Neuronal stem cell (in vitro differentiated cells): ENCODE results near the gene RAP1GAP2.
A peak's percentile ranks its signal among the peaks of the same experiment; 100 is the strongest.

Experiments used
- DNase-seq: peaks from one replicate; pipeline ENCODE4 v3.0.0-alpha.2; 2013; ENCODE audit warnings: low spot score
- H2AFZ ChIP-seq: one replicate; pipeline ENCODE4 v1.6.1; 2013; ENCODE audit warnings: mild to moderate bottlenecking, low read length, inconsistent platforms
- H2AK5ac ChIP-seq: 2 replicates; pipeline ENCODE4 v1.6.1; 2013; ENCODE audit warnings: low read depth, mild to moderate bottlenecking, inconsistent platforms, low read length, moderate library complexity, mixed read lengths
- H2BK120ac ChIP-seq: 2 replicates; pipeline ENCODE4 v1.6.1; 2013; ENCODE audit warnings: low read depth, mild to moderate bottlenecking, inconsistent platforms, low read length, moderate library complexity, mixed read lengths
- H2BK12ac ChIP-seq: one replicate; pipeline ENCODE4 v1.6.1; 2013; ENCODE audit warnings: low read length, inconsistent platforms
- H2BK15ac ChIP-seq: 2 replicates; pipeline ENCODE4 v1.6.1; 2013; ENCODE audit warnings: mild to moderate bottlenecking, low read length, inconsistent platforms, mixed read lengths
- H2BK5ac ChIP-seq: one replicate; pipeline ENCODE4 v1.6.1; 2013; ENCODE audit warnings: inconsistent platforms, mild to moderate bottlenecking, low read length, moderate library complexity
- H3K14ac ChIP-seq: one replicate; pipeline ENCODE4 v1.6.1; 2013; ENCODE audit warnings: low read length, inconsistent platforms
- H3K18ac ChIP-seq: 2 replicates; pipeline ENCODE4 v1.6.1; 2013; ENCODE audit warnings: low read length, inconsistent platforms
- H3K23ac ChIP-seq: 2 replicates; pipeline ENCODE4 v1.6.1; 2013; ENCODE audit warnings: low read depth, mild to moderate bottlenecking, mixed read lengths, low read length, inconsistent platforms; ENCODE audit not compliant: poor library complexity
- H3K27ac ChIP-seq: replicated peaks from 3 replicates; pipeline ENCODE4 v1.5.1; 2013; ENCODE audit warnings: low read length, inconsistent platforms
- H3K27me3 ChIP-seq, 3 experiments: 2 replicates each; pipeline ENCODE4 v1.6.1; 2013; ENCODE audit warnings: low read length in 3 of 3, mild to moderate bottlenecking in 2 of 3, inconsistent platforms in 1 of 3, low read depth in 1 of 3, mixed read lengths in 1 of 3, moderate library complexity in 1 of 3; ENCODE audit not compliant: control insufficient read depth in 3 of 3, insufficient read depth in 3 of 3
- H3K36me3 ChIP-seq, 2 donors: replicated peaks in 1 of 2; 2 replicates each; pipeline ENCODE4 v1.6.1; 2013; ENCODE audit warnings: low read length in 2 of 2; ENCODE audit not compliant: control insufficient read depth in 2 of 2, insufficient read depth in 2 of 2
- H3K4ac ChIP-seq: 2 replicates; pipeline ENCODE4 v1.6.1; 2013; ENCODE audit warnings: inconsistent platforms, mild to moderate bottlenecking, low read length, moderate library complexity
- H3K4me1 ChIP-seq, 2 donors: 1 replicate in 1 of 2; 2 replicates in 1 of 2; pipeline ENCODE4 v1.6.1; 2013; ENCODE audit warnings: low read length in 2 of 2, low read depth in 1 of 2; ENCODE audit not compliant: control insufficient read depth in 2 of 2, insufficient read depth in 1 of 2
- H3K4me2 ChIP-seq: one replicate; pipeline ENCODE4 v1.6.1; 2013; ENCODE audit warnings: mild to moderate bottlenecking, low read length, inconsistent platforms; ENCODE audit not compliant: insufficient read depth, poor library complexity, severe bottlenecking
- H3K4me3 ChIP-seq, 2 donors: 2 replicates each; pipeline ENCODE4 v1.5.1; 2013; ENCODE audit warnings: low read length in 2 of 2, mild to moderate bottlenecking in 2 of 2, inconsistent platforms in 1 of 2, moderate library complexity in 1 of 2
- H3K79me1 ChIP-seq: one replicate; pipeline ENCODE4 v1.6.1; 2013; ENCODE audit warnings: low read depth, mild to moderate bottlenecking, inconsistent platforms, low read length, moderate library complexity
- H3K9ac ChIP-seq: one replicate; pipeline ENCODE4 v1.6.1; 2013; ENCODE audit warnings: mild to moderate bottlenecking, low read depth, low read length, inconsistent platforms; ENCODE audit not compliant: poor library complexity
- H3K9me3 ChIP-seq, 2 donors: replicated peaks in 1 of 2; 2 replicates each; pipeline versions ENCODE3 to v1.6.1; 2013; ENCODE audit warnings: low read length in 2 of 2, mild to moderate bottlenecking in 2 of 2, inconsistent platforms in 1 of 2, low read depth in 1 of 2, mixed read lengths in 1 of 2, moderate library complexity in 1 of 2; ENCODE audit not compliant: control insufficient read depth in 2 of 2, insufficient read depth in 1 of 2
- H4K8ac ChIP-seq: one replicate; pipeline ENCODE4 v1.6.1; 2013; ENCODE audit warnings: low read depth, mild to moderate bottlenecking, inconsistent platforms, low read length, moderate library complexity
- H4K91ac ChIP-seq: one replicate; pipeline ENCODE4 v1.6.1; 2013; ENCODE audit warnings: low read length, low read depth, mild to moderate bottlenecking, inconsistent platforms; ENCODE audit not compliant: poor library complexity
- WGBS, 2 donors: extraction: QIAGEN DNeasy Blood & Tissue Kit; methylation state at CpG; one replicate each; pipeline ENCODE4 v1.1.7; 2013; ENCODE audit warnings: missing lambda C conversion rate in 2 of 2, mixed read lengths in 1 of 2; ENCODE audit not compliant: insufficient read length in 2 of 2, insufficient replicate concordance in 1 of 2; ENCODE audit errors: extremely low coverage in 2 of 2; 5-methylcytosine and 5-hydroxymethylcytosine counted together

Gene RAP1GAP2

DNA sequence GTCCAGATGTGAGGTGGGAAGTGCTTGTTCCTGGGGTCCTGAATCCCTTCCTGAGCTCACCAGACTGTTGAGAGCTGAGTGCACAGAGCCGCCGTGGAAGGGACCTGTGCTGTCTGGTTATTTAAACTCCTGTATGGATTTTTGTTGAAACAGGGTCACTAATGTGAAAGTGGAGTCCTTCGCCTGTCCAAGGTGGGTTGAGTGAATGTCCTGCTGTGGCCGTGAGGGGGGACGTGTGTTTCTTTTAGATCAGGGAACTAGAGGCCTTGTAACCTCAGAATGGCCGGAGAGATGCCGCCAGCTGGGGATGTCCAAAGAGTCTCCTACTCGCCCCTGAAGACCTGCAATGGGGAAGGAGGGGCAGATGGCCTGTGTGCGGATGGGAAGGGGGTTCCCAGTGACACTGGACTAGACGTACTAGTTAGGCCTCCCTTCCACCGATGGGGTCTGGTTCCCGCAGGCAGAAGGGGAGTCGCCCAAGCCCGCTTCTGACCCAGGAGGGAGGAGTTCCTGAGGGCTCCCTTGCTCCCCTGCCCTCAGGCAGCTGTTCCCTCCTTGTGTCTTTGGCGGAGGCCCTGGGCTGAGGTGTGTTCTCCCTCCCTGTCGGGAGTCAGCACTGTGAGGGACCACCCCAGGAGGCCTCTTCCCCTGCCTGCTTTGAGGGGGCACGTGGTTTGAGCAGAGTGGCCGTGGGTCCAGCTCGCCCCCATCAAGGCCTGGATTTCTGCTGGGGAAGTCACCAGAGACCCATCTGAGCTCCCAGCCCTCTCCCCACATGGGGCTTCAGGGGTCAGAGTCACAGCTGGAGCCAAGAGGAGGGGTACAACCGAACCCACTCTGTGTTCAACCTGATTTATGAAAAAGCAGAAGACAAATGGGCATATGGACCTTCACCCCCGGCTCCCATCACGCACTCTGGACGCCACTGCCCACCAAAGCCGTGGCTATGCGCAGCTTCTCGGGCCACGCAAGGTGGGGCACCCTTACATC, 236.3 kb downstream of the RAP1GAP2 start:
- no peak overlapping the region for H3K9ac ChIP-seq
- H3K79me1 ChIP-seq, result peaks cover 3% of the 10 kb centered on the region
- peaks cover 0 to 7% (median 0%) of the 10 kb centered on the region in 3 experiments for H3K27me3 ChIP-seq
- H3K18ac ChIP-seq, result peak overlapping the region; percentile 66
- no peak overlapping the region for H2BK15ac ChIP-seq
- H3K36me3 ChIP-seq, result no peaks in the 10 kb centered on the region
- no peaks in the 10 kb centered on the region for H3K9me3 ChIP-seq
- H2AK5ac ChIP-seq, result peak overlapping the region; percentile 68
- no peak overlapping the region for H2AFZ ChIP-seq
- H4K8ac ChIP-seq, result no peak overlapping the region
- H3K4me1 ChIP-seq, result peaks cover 0 to 5% of the 10 kb centered on the region in 2 donors
- no peak overlapping the region for H2BK120ac ChIP-seq
- H3K14ac ChIP-seq, result no peak overlapping the region
- no peak overlapping the region for H3K4me2 ChIP-seq
- no peak overlapping the region for H3K23ac ChIP-seq
- WGBS, 2 donors, result no CpG with 5 or more reads among the region's 27 CpGs
- peak overlapping the region in 1 of 2 donors; percentile 21 for H3K4me3 ChIP-seq
- DNase-seq, result no peak
- H2BK12ac ChIP-seq, result no peak overlapping the region
- H3K27ac ChIP-seq, result no peak overlapping the region
- H2BK5ac ChIP-seq, result peak overlapping the region; percentile 13
- no peak overlapping the region for H3K4ac ChIP-seq
- no peak overlapping the region for H4K91ac ChIP-seq

DNA sequence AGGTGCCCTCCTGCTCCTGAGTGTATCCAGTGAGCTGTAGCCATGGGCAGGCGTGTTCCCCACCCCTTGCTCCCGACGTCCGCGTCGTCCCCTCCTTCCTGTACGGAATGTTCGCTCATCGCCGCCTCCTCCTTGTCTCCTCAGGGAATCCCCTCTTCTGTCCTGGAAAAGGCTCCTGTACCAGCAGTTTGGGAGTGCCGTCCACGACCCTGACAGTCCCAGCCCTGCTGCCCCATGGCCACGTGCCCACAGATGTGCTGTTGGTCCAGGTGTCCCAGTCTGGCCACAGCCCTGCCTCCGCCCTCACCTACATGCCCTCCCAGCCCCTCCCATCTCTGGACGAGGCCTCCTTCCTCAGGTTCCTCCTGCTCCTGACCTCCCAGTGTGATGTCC, 237.0 kb downstream of the RAP1GAP2 start:
- no peaks in the 10 kb centered on the region for H3K9me3 ChIP-seq
- H3K27ac ChIP-seq, result no peak overlapping the region
- H3K18ac ChIP-seq, result peak overlapping the region; percentile 62
- H4K8ac ChIP-seq, result no peak overlapping the region
- no peak overlapping the region for H3K14ac ChIP-seq
- no peak overlapping the region for H3K23ac ChIP-seq
- WGBS, 2 donors, result no CpG with 5 or more reads among the region's 15 CpGs
- H2AK5ac ChIP-seq, result peak overlapping the region; percentile 68
- no peak overlapping the region for H2AFZ ChIP-seq
- no peak overlapping the region for H3K4ac ChIP-seq
- no peak overlapping the region for H3K9ac ChIP-seq
- H3K4me3 ChIP-seq, result peak overlapping the region in 1 of 2 donors; percentile 21
- H2BK12ac ChIP-seq, result no peak overlapping the region
- H3K27me3 ChIP-seq, result peaks cover 0 to 7% (median 0%) of the 10 kb centered on the region in 3 experiments
- no peaks in the 10 kb centered on the region for H3K36me3 ChIP-seq
- H3K4me2 ChIP-seq, result no peak overlapping the region
- peak overlapping the region; percentile 19 for H2BK15ac ChIP-seq
- DNase-seq, result no peak
- no peak overlapping the region for H2BK120ac ChIP-seq
- H3K79me1 ChIP-seq, result peaks cover 3% of the 10 kb centered on the region
- H3K4me1 ChIP-seq, result peaks cover 0 to 5% of the 10 kb centered on the region in 2 donors
- H2BK5ac ChIP-seq, result peak overlapping the region; percentile 13
- H4K91ac ChIP-seq, result no peak overlapping the region

DNA sequence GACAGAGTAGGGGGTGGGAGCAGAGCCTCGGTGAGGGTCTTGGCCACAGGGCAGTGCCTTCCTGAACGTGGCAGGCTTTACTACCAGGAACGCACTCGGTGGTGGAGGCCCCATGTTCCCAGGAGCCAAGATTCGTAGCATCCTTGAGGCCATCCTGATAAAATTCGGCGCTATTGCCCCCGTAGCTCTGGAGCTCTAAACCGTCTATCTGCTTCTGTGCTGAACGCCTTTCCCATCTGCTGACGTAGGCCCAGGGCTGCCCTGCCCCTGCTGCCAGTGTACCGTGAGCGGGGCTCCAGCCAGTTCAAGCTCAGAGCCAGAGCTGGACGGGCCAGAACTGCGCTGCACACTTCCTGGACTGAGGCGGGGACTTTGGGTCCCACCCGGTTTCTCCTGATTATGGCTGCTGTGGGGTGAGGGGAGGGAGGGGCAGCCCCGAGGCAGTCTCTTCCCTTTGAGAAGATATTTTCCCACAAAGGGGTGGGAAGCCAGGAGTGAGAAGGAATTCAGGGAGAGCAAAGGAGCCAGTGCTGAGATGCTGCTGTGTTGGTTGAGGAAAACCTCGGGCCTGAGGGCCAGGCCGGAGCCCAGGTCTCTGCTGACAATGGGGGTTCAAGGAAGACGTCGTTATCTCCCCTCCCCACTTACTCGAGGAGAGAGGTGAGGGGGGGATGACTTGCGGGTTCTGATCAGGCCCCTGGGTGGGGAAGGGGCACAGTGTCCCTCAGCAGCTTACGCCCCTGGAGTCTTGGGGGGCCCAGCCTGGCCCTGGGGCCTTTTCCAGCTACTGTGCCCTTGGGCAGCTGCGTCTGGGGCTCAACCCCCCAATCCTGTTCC, 237.7 kb downstream of the RAP1GAP2 start:
- WGBS, 2 donors, result no CpG with 5 or more reads among the region's 26 CpGs
- H3K79me1 ChIP-seq, result peaks cover 3% of the 10 kb centered on the region
- peak overlapping the region; percentile 11 for H2AK5ac ChIP-seq
- no peak for DNase-seq
- H2BK12ac ChIP-seq, result no peak overlapping the region
- peak overlapping the region; percentile 89 for H3K14ac ChIP-seq
- no peaks in the 10 kb centered on the region for H3K9me3 ChIP-seq
- peak overlapping the region; percentile 57 for H3K18ac ChIP-seq
- H3K4me1 ChIP-seq, result peaks cover 0 to 5% of the 10 kb centered on the region in 2 donors
- H3K4me2 ChIP-seq, result no peak overlapping the region
- no peak overlapping the region for H2BK120ac ChIP-seq
- no peak overlapping the region for H4K8ac ChIP-seq
- no peak overlapping the region for H4K91ac ChIP-seq
- peak overlapping the region; percentile 75 for H3K9ac ChIP-seq
- H2BK5ac ChIP-seq, result no peak overlapping the region
- H3K4me3 ChIP-seq, result no peak overlapping the region
- no peak overlapping the region for H2AFZ ChIP-seq
- no peak overlapping the region for H3K23ac ChIP-seq
- no peaks in the 10 kb centered on the region for H3K36me3 ChIP-seq
- H3K27ac ChIP-seq, result no peak overlapping the region
- peaks cover 0 to 7% (median 0%) of the 10 kb centered on the region in 3 experiments for H3K27me3 ChIP-seq
- H2BK15ac ChIP-seq, result peak overlapping the region; percentile 19
- H3K4ac ChIP-seq, result no peak overlapping the region
